ENCODE results near the gene MYO1E.

MYO1E gene

DNA sequence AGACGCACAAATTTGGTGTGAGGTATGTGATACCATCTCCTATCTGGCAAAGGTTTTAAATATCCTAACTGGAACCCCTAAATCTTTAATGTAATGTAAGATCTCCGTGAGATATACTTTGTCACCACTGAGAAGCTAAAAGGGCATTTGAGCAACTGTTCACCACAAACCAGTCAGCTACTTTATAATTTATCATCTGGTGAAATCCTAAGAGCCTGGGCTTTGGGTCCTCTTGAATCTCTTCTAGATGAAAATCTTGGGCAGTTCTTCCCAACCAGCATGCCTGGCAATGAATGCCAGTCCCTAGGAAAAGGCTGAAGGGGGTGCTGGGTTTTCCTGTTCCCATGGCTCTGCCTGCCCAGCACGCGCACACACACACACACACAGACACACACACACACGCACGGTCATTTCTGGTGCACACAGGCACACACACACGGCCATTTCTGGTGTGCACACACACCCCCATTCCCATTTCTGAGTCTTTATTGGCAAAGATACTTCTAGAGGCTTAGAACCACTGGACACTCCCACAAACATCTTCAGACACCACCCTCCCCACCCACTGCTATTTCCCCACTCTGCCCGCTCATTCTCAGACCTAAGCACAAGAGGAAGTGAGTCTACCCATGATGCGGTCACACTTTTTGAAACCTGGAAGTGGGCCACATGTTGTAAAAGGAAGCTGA lies 72.6 kb downstream of the MYO1E start:
- Histone ChIP-seq H3K27me3 (ENCODE audit: insufficient read depth, low read depth, severe bottlenecking) (no peaks in the 10 kb centered on the region), H3K4me3 (ENCODE audit: low read depth, low read length) (no peak overlapping the region), H3K27ac (no peak overlapping the region), H3K36me3 (no peaks in the 10 kb centered on the region), H3K9me3 (ENCODE audit: severe bottlenecking) (no peaks in the 10 kb centered on the region)
- no peak for TF ChIP-seq CTCF (IDR thresholded peaks at IDR 0.05; ENCODE audit: low read depth, low read length)
- DNase-seq, result no peak

GRCh38 chr15:59298854-59299250 lies 73.8 kb downstream of the MYO1E start:
- no peak overlapping the region for H3K4me3 ChIP-seq (ENCODE audit: low read depth, low read length)
- no peak overlapping the region for H3K27ac ChIP-seq
- H3K27me3 ChIP-seq (ENCODE audit: insufficient read depth, low read depth, severe bottlenecking), result no peaks in the 10 kb centered on the region
- no peak for DNase-seq
- H3K9me3 ChIP-seq (ENCODE audit: severe bottlenecking), result no peaks in the 10 kb centered on the region
- H3K36me3 ChIP-seq, result no peaks in the 10 kb centered on the region
- no peak for TF ChIP-seq CTCF (IDR thresholded peaks at IDR 0.05; ENCODE audit: low read depth, low read length)

DNA sequence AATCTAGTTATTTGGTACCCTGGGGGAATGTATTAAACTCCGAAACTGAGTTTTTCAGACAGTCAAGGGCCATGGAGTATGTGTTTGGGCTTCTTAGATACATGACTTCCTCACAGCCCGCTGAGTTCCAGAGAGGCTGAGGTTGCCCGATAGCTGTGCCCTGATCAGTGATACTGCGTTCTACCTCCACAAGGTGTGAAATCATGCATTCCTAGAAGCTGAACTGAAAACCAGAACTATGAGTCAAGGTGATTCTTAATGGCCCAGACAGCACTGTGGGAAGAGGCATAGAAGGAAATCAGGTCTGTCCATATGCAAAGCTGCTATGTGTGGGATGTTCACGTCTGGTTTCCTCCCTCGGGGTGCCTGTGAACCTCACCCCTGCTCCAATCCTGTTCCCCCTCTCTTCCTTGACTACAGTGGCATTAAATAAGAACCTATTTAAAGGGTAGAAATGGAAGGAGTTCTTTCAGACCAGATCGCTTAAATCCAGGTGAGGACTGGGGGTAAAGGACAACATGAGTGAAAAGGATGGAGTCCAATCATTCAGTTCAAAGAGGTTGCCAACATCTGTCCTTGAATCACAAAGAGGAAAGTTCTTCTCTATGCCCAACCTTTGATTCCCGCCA lies 74.3 kb downstream of the MYO1E start:
- no peaks in the 10 kb centered on the region for H3K27me3 ChIP-seq (ENCODE audit: insufficient read depth, low read depth, severe bottlenecking)
- H3K4me3 ChIP-seq (ENCODE audit: low read depth, low read length), result no peak overlapping the region
- no peaks in the 10 kb centered on the region for H3K36me3 ChIP-seq
- no peak overlapping the region for H3K27ac ChIP-seq
- DNase-seq, result no peak
- no peak for TF ChIP-seq CTCF (IDR thresholded peaks at IDR 0.05; ENCODE audit: low read depth, low read length)
- H3K9me3 ChIP-seq (ENCODE audit: severe bottlenecking), result no peaks in the 10 kb centered on the region

GRCh38 chr15:59296181-59296617 lies 76.5 kb downstream of the MYO1E start:
- no peaks in the 10 kb centered on the region for H3K36me3 ChIP-seq
- H3K27me3 ChIP-seq (ENCODE audit: insufficient read depth, low read depth, severe bottlenecking), result no peaks in the 10 kb centered on the region
- no peak for TF ChIP-seq CTCF (IDR thresholded peaks at IDR 0.05; ENCODE audit: low read depth, low read length)
- H3K4me3 ChIP-seq (ENCODE audit: low read depth, low read length), result no peak overlapping the region
- H3K27ac ChIP-seq, result no peak overlapping the region
- no peaks in the 10 kb centered on the region for H3K9me3 ChIP-seq (ENCODE audit: severe bottlenecking)
- DNase-seq, result no peak

GRCh38 chr15:59295261-59296001 lies 77.2 kb downstream of the MYO1E start:
- Histone ChIP-seq H3K27ac (no peak overlapping the region), H3K27me3 (ENCODE audit: insufficient read depth, low read depth, severe bottlenecking) (no peaks in the 10 kb centered on the region), H3K36me3 (no peaks in the 10 kb centered on the region), H3K9me3 (ENCODE audit: severe bottlenecking) (no peaks in the 10 kb centered on the region), H3K4me3 (ENCODE audit: low read depth, low read length) (no peak overlapping the region)
- no peak for TF ChIP-seq CTCF (IDR thresholded peaks at IDR 0.05; ENCODE audit: low read depth, low read length)
- no peak for DNase-seq
